Mesothelial cell of epicardium (in vitro differentiated cells): Measurements from ENCODE around the gene GRIN2A. TPM values are rescaled to one million over a fixed set of nuclear protein-coding genes. Genes with fewer than 3 reads are reported as not detected.

ENCODE experiments used
- DNase-seq, 2 experiments: peaks; one replicate each; pipeline ENCODE4 v3.0.0; 2021; ENCODE audit warnings: low spot score in 2 of 2; ENCODE audit not compliant: unreplicated experiment in 2 of 2
- H3K27ac Mint-ChIP-seq: 2 replicates; pipeline ENCODE4 v1.8.0; 2021; ENCODE audit warnings: mixed read lengths
- H3K27me3 Mint-ChIP-seq: 2 replicates; pipeline ENCODE4 v1.8.0; 2021; ENCODE audit warnings: low read depth, mixed read lengths
- H3K36me3 Mint-ChIP-seq: 2 replicates; pipeline ENCODE4 v1.8.0; 2021; ENCODE audit warnings: mixed read lengths
- H3K4me1 Mint-ChIP-seq: 2 replicates; pipeline ENCODE4 v1.8.0; 2021; ENCODE audit warnings: mixed read lengths
- H3K4me3 Mint-ChIP-seq: 2 replicates; pipeline ENCODE4 v1.8.0; 2021; ENCODE audit warnings: mild to moderate bottlenecking, moderate library complexity, mixed read lengths
- H3K9me3 Mint-ChIP-seq: 2 replicates; pipeline ENCODE4 v1.8.0; 2021; ENCODE audit warnings: mixed read lengths
- CTCF ChIP-seq: fragments of 200-600 bp; sonication (generic); IDR thresholded peaks from one replicate; pipeline ENCODE4 v1.5.0; 2021; ENCODE audit warnings: antibody characterized with exemption; ENCODE audit not compliant: unreplicated experiment
- total RNA-seq: library from RNA; stranded (reverse); gene quantifications from 3 replicates; pipeline ENCODE4 v1.2.1, GENCODE V29; 2021

GRIN2A gene
- total RNA-seq, 1 donor from 2014 or later: 4.9 TPM

GRCh38 chr16:9756434-9756833, 425.8 kb downstream of the GRIN2A start:
- Mint-ChIP-seq H3K9me3 (no peaks in the 10 kb centered on the region), H3K36me3 (no peaks in the 10 kb centered on the region), H3K27me3 (no peaks in the 10 kb centered on the region), H3K4me3 (no peak overlapping the region), H3K4me1 (peaks cover 14% of the 10 kb centered on the region), H3K27ac (no peak overlapping the region)
- no peak for TF ChIP-seq CTCF
- DNase-seq: no peak

GRCh38 chr16:9755081-9755480, 427.1 kb downstream of the GRIN2A start:
- DNase-seq: no peak
- TF ChIP-seq CTCF: no peak
- Mint-ChIP-seq H3K9me3 (no peaks in the 10 kb centered on the region), H3K27me3 (no peaks in the 10 kb centered on the region), H3K4me1 (peaks cover 14% of the 10 kb centered on the region), H3K4me3 (no peak overlapping the region), H3K27ac (peak overlapping the region; percentile 17), H3K36me3 (no peaks in the 10 kb centered on the region)

GRCh38 chr16:9741776-9742175, 440.5 kb downstream of the GRIN2A start:
- peaks cover 13% of the 10 kb centered on the region for H3K27me3 Mint-ChIP-seq
- no peak for DNase-seq
- no peaks in the 10 kb centered on the region for H3K4me1 Mint-ChIP-seq
- no peaks in the 10 kb centered on the region for H3K36me3 Mint-ChIP-seq
- TF ChIP-seq CTCF: no peak
- no peak overlapping the region for H3K27ac Mint-ChIP-seq
- H3K9me3 Mint-ChIP-seq: no peaks in the 10 kb centered on the region
- no peak overlapping the region for H3K4me3 Mint-ChIP-seq

- Mint-ChIP-seq H3K36me3 (no peaks in the 10 kb centered on the region), H3K27ac (no peak overlapping the region), H3K4me3 (no peak overlapping the region), H3K9me3 (no peaks in the 10 kb centered on the region), H3K4me1 (no peaks in the 10 kb centered on the region), H3K27me3 (peaks cover 13% of the 10 kb centered on the region)
- TF ChIP-seq CTCF: no peak
- DNase-seq: no peak
These were observed 442.9 kb downstream of the GRIN2A start for GRCh38 chr16:9739301-9739700.

- no peak overlapping the region for H3K4me3 Mint-ChIP-seq
- TF ChIP-seq CTCF: no peak
- H3K9me3 Mint-ChIP-seq: no peaks in the 10 kb centered on the region
- no peaks in the 10 kb centered on the region for H3K4me1 Mint-ChIP-seq
- no peaks in the 10 kb centered on the region for H3K36me3 Mint-ChIP-seq
- H3K27ac Mint-ChIP-seq: no peak overlapping the region
- no peak for DNase-seq
- H3K27me3 Mint-ChIP-seq: peaks cover 13% of the 10 kb centered on the region
These were observed 443.5 kb downstream of the GRIN2A start for GRCh38 chr16:9738690-9739089.

GRCh38 chr16:9736547-9736946, 445.7 kb downstream of the GRIN2A start:
- no peaks in the 10 kb centered on the region for H3K36me3 Mint-ChIP-seq
- no peak overlapping the region for H3K27ac Mint-ChIP-seq
- no peaks in the 10 kb centered on the region for H3K9me3 Mint-ChIP-seq
- H3K4me3 Mint-ChIP-seq: no peak overlapping the region
- H3K27me3 Mint-ChIP-seq: peaks cover 3% of the 10 kb centered on the region
- TF ChIP-seq CTCF: no peak
- no peaks in the 10 kb centered on the region for H3K4me1 Mint-ChIP-seq
- DNase-seq: no peak
